Gastroesophageal sphincter (tissue), 3 donors: Measurements from ENCODE around the gene RASSF1.

Experiments
- CTCF ChIP-seq, 4 experiments: fragments of 200-600 bp in 2 of 4; fragments of 450-650 bp in 2 of 4; sonication (generic) in 1 of 4; IDR thresholded peaks; one replicate each; pipeline ENCODE4 v1.5.1; 2017 to 2019; ENCODE audit warnings: antibody characterized with exemption in 4 of 4, mild to moderate bottlenecking in 2 of 4, moderate library complexity in 2 of 4
- EP300 ChIP-seq: sonication (generic); formaldehyde crosslinking; IDR thresholded peaks from one replicate; pipeline ENCODE4 v1.6.1; 2017; ENCODE audit warnings: antibody characterized with exemption, mild to moderate bottlenecking
- POLR2A ChIP-seq, 2 donors: fragments of 450-650 bp; IDR thresholded peaks; one replicate each; pipeline ENCODE4 v1.6.1; 2017; ENCODE audit warnings: antibody characterized with exemption in 2 of 2, mild to moderate bottlenecking in 2 of 2, moderate library complexity in 1 of 2
- POLR2AphosphoS5 ChIP-seq: sonication (generic); formaldehyde crosslinking; IDR thresholded peaks from one replicate; pipeline ENCODE4 v1.6.1; 2017; ENCODE audit warnings: antibody characterized with exemption

- TF ChIP-seq POLR2A (IDR thresholded peaks at IDR 0.05), result no peak
- TF ChIP-seq EP300, result no peak
- TF ChIP-seq CTCF (IDR thresholded peaks at IDR 0.05), result no peak
- no peak for TF ChIP-seq POLR2AphosphoS5
Measured at GRCh38 chr3:50302095-50303012, 38.3 kb downstream of the RASSF1 start.
